ENCODE results near the gene TMEM63A.

TMEM63A gene

DNA sequence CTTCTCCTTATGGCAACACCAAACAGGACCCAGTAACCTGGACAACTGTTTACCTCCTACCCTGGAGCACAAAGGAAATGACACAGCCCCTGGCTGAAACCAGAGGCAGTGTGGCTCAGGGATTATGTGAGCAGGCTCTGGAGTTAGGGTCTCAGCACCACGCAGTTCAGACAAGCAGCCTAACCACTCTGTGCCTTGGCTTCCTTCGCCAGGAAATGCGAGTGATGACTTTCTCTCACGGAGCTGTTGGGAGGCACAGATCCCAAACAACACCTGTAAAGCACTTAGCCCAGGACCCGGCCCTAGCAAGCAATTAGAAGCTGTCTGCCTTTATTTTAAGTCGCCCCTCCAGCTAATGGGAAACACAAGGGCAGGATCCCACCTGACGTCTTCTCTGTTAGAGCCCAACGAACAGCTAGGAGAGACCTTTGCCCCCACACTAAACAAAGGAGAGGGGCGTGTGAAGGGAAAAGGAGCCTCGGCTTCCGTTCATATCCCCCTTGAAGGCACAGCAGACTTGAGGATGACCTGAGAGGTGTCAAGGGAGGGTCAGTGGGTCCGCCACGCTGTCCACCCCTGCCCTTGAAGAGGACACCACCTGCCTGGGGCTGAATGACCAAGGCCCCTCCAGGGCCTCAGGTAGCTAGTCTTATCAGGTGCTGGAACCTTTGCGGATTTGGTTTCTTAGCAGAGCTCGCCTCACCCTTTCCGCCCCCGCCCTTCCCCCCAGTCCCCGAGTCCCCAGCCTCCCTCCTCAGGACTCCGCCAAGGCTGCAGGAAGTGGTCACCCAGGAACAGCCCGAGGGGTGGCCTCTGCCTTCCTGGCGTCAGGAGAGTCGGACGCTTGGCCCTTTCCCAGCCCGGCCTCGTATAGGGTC, 860 bp downstream of the TMEM63A start:
- TF ChIP-seq, protein P1, sequence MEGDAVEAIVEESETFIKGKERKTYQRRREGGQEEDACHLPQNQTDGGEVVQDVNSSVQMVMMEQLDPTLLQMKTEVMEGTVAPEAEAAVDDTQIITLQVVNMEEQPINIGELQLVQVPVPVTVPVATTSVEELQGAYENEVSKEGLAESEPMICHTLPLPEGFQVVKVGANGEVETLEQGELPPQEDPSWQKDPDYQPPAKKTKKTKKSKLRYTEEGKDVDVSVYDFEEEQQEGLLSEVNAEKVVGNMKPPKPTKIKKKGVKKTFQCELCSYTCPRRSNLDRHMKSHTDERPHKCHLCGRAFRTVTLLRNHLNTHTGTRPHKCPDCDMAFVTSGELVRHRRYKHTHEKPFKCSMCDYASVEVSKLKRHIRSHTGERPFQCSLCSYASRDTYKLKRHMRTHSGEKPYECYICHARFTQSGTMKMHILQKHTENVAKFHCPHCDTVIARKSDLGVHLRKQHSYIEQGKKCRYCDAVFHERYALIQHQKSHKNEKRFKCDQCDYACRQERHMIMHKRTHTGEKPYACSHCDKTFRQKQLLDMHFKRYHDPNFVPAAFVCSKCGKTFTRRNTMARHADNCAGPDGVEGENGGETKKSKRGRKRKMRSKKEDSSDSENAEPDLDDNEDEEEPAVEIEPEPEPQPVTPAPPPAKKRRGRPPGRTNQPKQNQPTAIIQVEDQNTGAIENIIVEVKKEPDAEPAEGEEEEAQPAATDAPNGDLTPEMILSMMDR (conservative IDR thresholded peaks at IDR 0.05; ENCODE audit: low read depth), result no peak
- POLR2A ChIA-PET (ENCODE audit: low non-redundant PET), result interaction anchor here (2.4 kb wide), 1 partner anchor 42 kb away, joined by 22 read pairs; the partner anchor contains the start of gene PYCR2

GRCh38 chr1:225880636-225881035, 1.5 kb downstream of the TMEM63A start:
- POLR2A ChIA-PET (ENCODE audit: low non-redundant PET), result no interaction called here
- CTCF ChIA-PET, result interaction anchor here (0.5 to 1.2 kb wide), 6 partner anchors 23 to 112 kb away, joined by 3 to 4 read pairs (median 3); partner anchors contain the start of gene EPHX1

More for the DNA sequence above, 860 bp downstream of the TMEM63A start:
- CTCF ChIA-PET, result interaction anchor here (0.6 to 2.0 kb wide), 10 partner anchors 24 to 407 kb away, joined by 3 to 11 read pairs (median 4); partner anchors contain the start of gene EPHX1
- peak; percentile 43 for DNase-seq (ENCODE audit: low spot score)
- peak overlapping the region; percentile 88 for H3K27ac ChIP-seq

DNA sequence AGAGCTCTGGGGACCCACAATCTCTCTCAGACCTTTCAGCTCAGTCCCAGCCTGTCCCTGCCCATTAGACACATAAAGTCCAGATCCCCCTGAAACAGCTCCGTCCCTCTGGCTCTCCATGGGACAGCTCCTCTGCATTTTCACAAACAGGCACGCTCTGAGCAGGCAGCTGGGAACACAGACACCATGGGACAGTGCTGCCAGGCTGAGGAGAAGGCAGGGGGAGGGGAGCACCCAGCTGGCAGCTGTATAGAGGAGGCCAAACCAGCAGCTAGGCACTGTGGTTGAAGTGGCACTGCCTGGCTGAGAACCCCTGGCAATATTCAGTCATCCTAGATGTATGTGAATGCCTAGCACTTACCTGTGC, 2.0 kb downstream of the TMEM63A start:
- DNase-seq (ENCODE audit: low spot score), result no peak
- POLR2A ChIA-PET (ENCODE audit: low non-redundant PET), result no interaction called here
- TF ChIP-seq, protein P1 (conservative IDR thresholded peaks at IDR 0.05; ENCODE audit: low read depth), result no peak
- CTCF ChIA-PET, result interaction anchor here (0.5 to 1.0 kb wide), 5 partner anchors 31 to 92 kb away, joined by 3 to 4 read pairs (median 4); partner anchors contain the start of genes EPHX1 and LEFTY2
- H3K27ac ChIP-seq, result peak overlapping the region; percentile 88

More at GRCh38 chr1:225880636-225881035, 1.5 kb downstream of the TMEM63A start:
- no peak for DNase-seq (ENCODE audit: low spot score)
- TF ChIP-seq, protein P1 (conservative IDR thresholded peaks at IDR 0.05; ENCODE audit: low read depth), result no peak
- H3K27ac ChIP-seq, result peak overlapping the region; percentile 88

- TF ChIP-seq, protein P1 (conservative IDR thresholded peaks at IDR 0.05; ENCODE audit: low read depth), result no peak
- DNase-seq (ENCODE audit: low spot score), result no peak
- CTCF ChIA-PET, result interaction anchor here (0.5 to 0.6 kb wide), 2 partner anchors 61 to 85 kb away, joined by 3 to 4 read pairs; partner anchors contain the start of gene LEFTY2
- POLR2A ChIA-PET (ENCODE audit: low non-redundant PET), result no interaction called here
- H3K27ac ChIP-seq, result peak overlapping the region; percentile 88
Observed at GRCh38 chr1:225879521-225880221, 2.5 kb downstream of the TMEM63A start.

GRCh38 chr1:225878282-225878681, 3.9 kb downstream of the TMEM63A start:
- 0 out of 2 replicates have a peak overlapping the region, but pooled peaks have one; percentile 4 for H3K27ac ChIP-seq
- no peak for DNase-seq (ENCODE audit: low spot score)
- ChIA-PET CTCF (interaction anchor here (0.9 to 1.6 kb wide), 3 partner anchors 9 to 404 kb away, joined by 3 to 5 read pairs (median 4); no protein-coding TSS in a partner anchor), POLR2A (ENCODE audit: low non-redundant PET) (no interaction called here)
- TF ChIP-seq, protein P1 (conservative IDR thresholded peaks at IDR 0.05; ENCODE audit: low read depth), result no peak

DNA sequence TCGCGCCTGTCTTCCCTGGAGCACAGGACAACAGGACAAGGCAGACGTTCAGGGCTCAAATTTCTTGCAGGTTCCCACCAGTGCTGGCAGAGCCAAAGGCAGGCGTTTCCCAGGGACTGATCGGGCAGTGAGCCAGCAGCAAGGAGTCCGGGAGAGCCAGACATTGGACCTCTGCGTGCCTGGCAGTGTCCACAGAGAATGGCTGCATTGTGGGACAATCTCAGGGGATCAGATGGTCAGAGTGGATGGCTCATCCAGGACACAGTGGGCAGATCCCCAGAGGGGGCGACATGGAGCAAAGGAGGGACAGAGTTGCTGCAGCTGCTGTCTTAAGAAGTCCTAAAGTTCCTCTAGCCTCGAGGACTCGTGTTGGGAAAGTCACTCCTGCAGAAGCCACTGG, 4.6 kb downstream of the TMEM63A start:
- ChIA-PET CTCF (interaction anchor here (0.7 to 2.3 kb wide), 7 partner anchors 9 to 403 kb away, joined by 3 to 10 read pairs (median 4); no protein-coding TSS in a partner anchor), POLR2A (ENCODE audit: low non-redundant PET) (no interaction called here)
- H3K27ac ChIP-seq, result peak overlapping the region; percentile 18; the same call in 1 of the 2 replicates
- TF ChIP-seq, protein P1 (conservative IDR thresholded peaks at IDR 0.05; ENCODE audit: low read depth), result peak; percentile 43
- no peak for DNase-seq (ENCODE audit: low spot score)
